WI38 (cell line): Measurements from ENCODE around the gene ABHD13.

Source experiments
- H3K4me3 ChIP-seq: 2 replicates; pipeline ENCODE4 v1.5.1; 2011; ENCODE audit warnings: low read depth, mild to moderate bottlenecking, control low read depth, low read length
- CTCF ChIP-seq: IDR thresholded peaks from 2 replicates; pipeline ENCODE4 v1.5.1; 2012; ENCODE audit warnings: low read depth, mild to moderate bottlenecking, control low read depth, low read length

The ABHD13 gene

GRCh38 chr13:108190897-108191296 is 27.3 kb upstream of the ABHD13 start:
- no peak for TF ChIP-seq CTCF
- H3K4me3 ChIP-seq = no peak overlapping the region

GRCh38 chr13:108193806-108194205 is 24.4 kb upstream of the ABHD13 start:
- no peak overlapping the region for H3K4me3 ChIP-seq
- no peak for TF ChIP-seq CTCF

- TF ChIP-seq CTCF = no peak
- H3K4me3 ChIP-seq = no peak overlapping the region
Measured at GRCh38 chr13:108194435-108194936, 23.7 kb upstream of the ABHD13 start.

GRCh38 chr13:108195146-108195545 is 23.0 kb upstream of the ABHD13 start:
- no peak for TF ChIP-seq CTCF
- no peak overlapping the region for H3K4me3 ChIP-seq

- H3K4me3 ChIP-seq = no peak overlapping the region
- no peak for TF ChIP-seq CTCF
Measured at GRCh38 chr13:108195861-108196260, 22.3 kb upstream of the ABHD13 start.

GRCh38 chr13:108200781-108201398 is 17.3 kb upstream of the ABHD13 start:
- TF ChIP-seq CTCF = no peak
- no peak overlapping the region for H3K4me3 ChIP-seq

- no peak overlapping the region for H3K4me3 ChIP-seq
- TF ChIP-seq CTCF = no peak
Measured at GRCh38 chr13:108210551-108210950, 7.6 kb upstream of the ABHD13 start.
